SK-N-SH (cell line): ENCODE measurements around the gene KPNB1. TPM values are rescaled to one million over a fixed set of nuclear protein-coding genes. Genes with fewer than 3 reads are reported as not detected.

ENCODE experiments used
- CTCF ChIA-PET: fragments of 300-600, 350-600 bp; formaldehyde crosslinking; extraction: SDS; loops from one replicate; lab custom pipeline; 2021; lab: Yijun Ruan, JAX
- POLR2A ChIA-PET: fragments of 350-600 bp; sonication (Branson Sonifier 250); formaldehyde crosslinking; extraction: SDS; loops from one replicate; lab custom pipeline; 2020; ENCODE audit warnings: antibody characterized with exemption, inconsistent platforms; lab: Yijun Ruan, JAX
- DNase-seq: peaks from one replicate; pipeline ENCODE4 v3.0.0; 2012
- H2AFZ ChIP-seq: fragments of 200-600 bp; sonication (generic); 2 replicates; pipeline ENCODE4 v1.8.1; 2016; ENCODE audit warnings: antibody characterized with exemption, mild to moderate bottlenecking, low read depth
- H3F3A ChIP-seq: fragments of 200-600 bp; sonication (generic); replicated peaks from 2 replicates; pipeline ENCODE3; 2016; ENCODE audit warnings: antibody characterized with exemption, mild to moderate bottlenecking; ENCODE audit not compliant: insufficient read depth
- H3K27ac ChIP-seq, 2 experiments: fragments of 200-500 bp in 1 of 2; fragments of 200-600 bp in 1 of 2; sonication (Bioruptor generic) in 1 of 2; sonication (generic), shearing (Covaris generic) in 1 of 2; 2 replicates each; pipeline versions ENCODE4 v1.5.1 to v1.6.1; 2014 to 2016; ENCODE audit warnings: low read depth in 2 of 2, inconsistent platforms in 1 of 2, low read length in 1 of 2, mild to moderate bottlenecking in 1 of 2, mixed read lengths in 1 of 2
- H3K27me3 ChIP-seq: fragments of 200-600 bp; sonication (generic), shearing (Covaris generic); 2 replicates; pipeline ENCODE4 v1.6.1; 2016; ENCODE audit warnings: mixed run types; ENCODE audit not compliant: insufficient read depth
- H3K36me3 ChIP-seq, 2 experiments: fragments of 200-500 bp in 1 of 2; fragments of 200-600 bp in 1 of 2; sonication (Bioruptor generic) in 1 of 2; sonication (generic) in 1 of 2; replicated peaks in 1 of 2; 2 replicates each; pipeline versions ENCODE3 to v1.5.1; 2014 to 2016; ENCODE audit warnings: low read length in 1 of 2, mild to moderate bottlenecking in 1 of 2; ENCODE audit not compliant: insufficient read depth in 2 of 2, control insufficient read depth in 1 of 2
- H3K4me1 ChIP-seq, 2 experiments: fragments of 200-500 bp in 1 of 2; fragments of 200-600 bp in 1 of 2; sonication (Bioruptor generic) in 1 of 2; sonication (generic), shearing (Covaris generic) in 1 of 2; 2 replicates each; pipeline versions ENCODE4 v1.5.1 to v1.6.1; 2014 to 2016; ENCODE audit warnings: low read depth in 1 of 2, low read length in 1 of 2, mixed run types in 1 of 2; ENCODE audit not compliant: insufficient read depth in 2 of 2, control insufficient read depth in 1 of 2
- H3K4me2 ChIP-seq: fragments of 200-600 bp; sonication (generic), shearing (Covaris generic); 2 replicates; pipeline ENCODE4 v1.6.1; 2017; ENCODE audit warnings: mixed run types
- H3K4me3 ChIP-seq, 2 experiments: fragments of 200-500 bp in 1 of 2; fragments of 200-600 bp in 1 of 2; sonication (Bioruptor generic) in 1 of 2; sonication (generic), shearing (Covaris generic) in 1 of 2; 2 replicates each; pipeline versions ENCODE4 v1.5.1 to v1.8.1; 2014 to 2016; ENCODE audit warnings: low read depth in 2 of 2, inconsistent platforms in 1 of 2, low read length in 1 of 2, mild to moderate bottlenecking in 1 of 2, mixed read lengths in 1 of 2, moderate library complexity in 1 of 2
- H3K79me2 ChIP-seq: fragments of 200-600 bp; sonication (generic); 2 replicates; pipeline ENCODE4 v1.8.1; 2017; ENCODE audit warnings: mild to moderate bottlenecking; ENCODE audit not compliant: insufficient read depth
- H3K9ac ChIP-seq: fragments of 200-600 bp; sonication (generic); 2 replicates; pipeline ENCODE4 v1.6.1; 2017; ENCODE audit warnings: mixed run types
- H3K9me2 ChIP-seq: fragments of 200-600 bp; sonication (generic); 2 replicates; pipeline ENCODE4 v1.6.1; 2017; ENCODE audit warnings: mixed run types
- H3K9me3 ChIP-seq: fragments of 200-600 bp; sonication (generic); 2 replicates; pipeline ENCODE4 v1.6.1; 2017; ENCODE audit warnings: mixed run types, mild to moderate bottlenecking, moderate library complexity
- H4K20me1 ChIP-seq: fragments of 200-600 bp; sonication (generic); 2 replicates; pipeline ENCODE4 v1.6.1; 2017; ENCODE audit warnings: mild to moderate bottlenecking, mixed run types; ENCODE audit not compliant: insufficient read depth
- CHD2 ChIP-seq: fragments of 150-350 bp; IDR thresholded peaks from 2 replicates; pipeline ENCODE4 v1.6.1; 2018; ENCODE audit warnings: low read length; ENCODE audit not compliant: partially characterized antibody
- CTCF ChIP-seq: fragments of 200-600 bp; sonication (generic); IDR thresholded peaks from 2 replicates; pipeline ENCODE4 v1.6.1; 2017; ENCODE audit warnings: antibody characterized with exemption, mild to moderate bottlenecking, moderate library complexity
- EP300 ChIP-seq, 2 experiments: IDR thresholded peaks; 2 replicates each; pipeline versions ENCODE4 v1.4.0 to v1.6.1; 2012; ENCODE audit warnings: borderline replicate concordance in 1 of 2, low read depth in 1 of 2, low read length in 1 of 2
- EZH2phosphoT487 ChIP-seq: fragments of 200-600 bp; sonication (generic); IDR thresholded peaks from 2 replicates; pipeline ENCODE4 v1.6.1; 2017; ENCODE audit warnings: low read depth, mixed run types, mild to moderate bottlenecking, antibody characterized with exemption, moderate library complexity, borderline replicate concordance
- GABPA ChIP-seq: IDR thresholded peaks from 2 replicates; pipeline ENCODE4 v1.4.0; 2012; ENCODE audit warnings: low read depth, mild to moderate bottlenecking
- IRF3 ChIP-seq: fragments of 150-350 bp; IDR thresholded peaks from 2 replicates; pipeline ENCODE4 v1.6.1; 2016; ENCODE audit warnings: mild to moderate bottlenecking, low read depth, low read length
- MAX ChIP-seq: IDR thresholded peaks from 2 replicates; pipeline ENCODE4 v1.4.0; 2012; ENCODE audit warnings: low read depth
- MEF2A ChIP-seq: IDR thresholded peaks from 2 replicates; pipeline ENCODE4 v1.4.0; 2012; ENCODE audit warnings: low read depth, borderline replicate concordance
- MXI1 ChIP-seq: IDR thresholded peaks from 2 replicates; pipeline ENCODE4 v1.6.1; 2012; ENCODE audit warnings: mild to moderate bottlenecking, low read depth, low read length, improper control_type of control experiment
- NFIC ChIP-seq: IDR thresholded peaks from 2 replicates; pipeline ENCODE4 v1.4.0; 2012; ENCODE audit warnings: borderline replicate concordance
- NRF1 ChIP-seq: IDR thresholded peaks from 2 replicates; pipeline ENCODE4 v1.6.1; 2012; ENCODE audit warnings: low read depth, mild to moderate bottlenecking, low read length
- RAD21 ChIP-seq: IDR thresholded peaks from 2 replicates; pipeline ENCODE4 v1.6.1; 2012; ENCODE audit warnings: mild to moderate bottlenecking, low read length
- RCOR1 ChIP-seq: fragments of 150-350 bp; IDR thresholded peaks from 2 replicates; pipeline ENCODE4 v1.6.1; 2017; ENCODE audit warnings: antibody characterized with exemption, low read length
- REST ChIP-seq: IDR thresholded peaks from 2 replicates; pipeline ENCODE4 v1.6.1; 2012; ENCODE audit warnings: mild to moderate bottlenecking, low read depth, low read length, moderate library complexity
- RFX5 ChIP-seq: IDR thresholded peaks from 2 replicates; pipeline ENCODE4 v1.6.1; 2012; ENCODE audit warnings: mild to moderate bottlenecking, improper control_type of control experiment, low read length
- RXRA ChIP-seq: IDR thresholded peaks from 2 replicates; pipeline ENCODE4 v1.4.0; 2012; ENCODE audit warnings: low read depth, mild to moderate bottlenecking, borderline replicate concordance
- SIN3A ChIP-seq: IDR thresholded peaks from 2 replicates; pipeline ENCODE4 v1.6.1; 2012; ENCODE audit warnings: low read depth, mild to moderate bottlenecking, low read length, moderate library complexity, borderline replicate concordance
- TAF1 ChIP-seq: IDR thresholded peaks from 2 replicates; pipeline ENCODE4 v1.6.1; 2012; ENCODE audit warnings: low read depth, mild to moderate bottlenecking, low read length, moderate library complexity, borderline replicate concordance
- YY1 ChIP-seq: IDR thresholded peaks from 2 replicates; pipeline ENCODE4 v1.4.0; 2012; ENCODE audit warnings: low read depth, mild to moderate bottlenecking
- WGBS: methylation state at CpG from one replicate; pipeline ENCODE4 v1.1.6; 2017; ENCODE audit warnings: low lambda C conversion rate; 5-methylcytosine and 5-hydroxymethylcytosine counted together
- polyA plus RNA-seq, 3 experiments: library from polyadenylated mRNA; depleted of rRNA; stranded (reverse); fragments of >200 nt; gene quantifications; 2 replicates each; pipeline ENCODE4 v1.2.3, GENCODE V29; 2012
- TF ChIP-seq, protein P1 (sequence below): IDR thresholded peaks from 2 replicates; pipeline ENCODE4; 2012

Gene KPNB1
- polyA plus RNA-seq, 1 of the 3 experiments (the other 2 are of a cell fraction): 89.5 TPM

GRCh38 chr17:47649972-47650524 is 329 bp downstream of the KPNB1 start:
- Histone ChIP-seq H3K9me2 (no peaks in the 10 kb centered on the region), H3K9me3 (no peaks in the 10 kb centered on the region), H2AFZ (no peak overlapping the region), H3K27me3 (no peaks in the 10 kb centered on the region), H3K4me3 (peak overlapping the region; percentile 62 to 65), H3K9ac (peak overlapping the region; percentile 73; the same call in 1 of the 2 replicates), H3K79me2 (peaks cover 58% of the 10 kb centered on the region), H4K20me1 (peaks cover 38% of the 10 kb centered on the region), H3F3A (peaks cover 12% of the 10 kb centered on the region), H3K27ac (peak overlapping the region; percentile 64 to 89), H3K4me1 (peaks cover 8 to 22% of the 10 kb centered on the region in 2 experiments), H3K4me2 (peak overlapping the region; percentile 61; the same call in 1 of the 2 replicates), H3K36me3 (peaks cover 36 to 43% of the 10 kb centered on the region in 2 experiments)
- 1% methylated on average over 46 of the region's 48 CpGs for WGBS
- CTCF ChIA-PET: interaction anchor here (0.7 to 9.4 kb wide), 8 partner anchors 10 to 208 kb away, joined by 3 to 113 read pairs (median 4); no protein-coding TSS in a partner anchor
- TF ChIP-seq EZH2phosphoT487: no peak
- TF ChIP-seq TAF1: no peak; the same call in 1 of the 2 replicates
- TF ChIP-seq, protein P1, sequence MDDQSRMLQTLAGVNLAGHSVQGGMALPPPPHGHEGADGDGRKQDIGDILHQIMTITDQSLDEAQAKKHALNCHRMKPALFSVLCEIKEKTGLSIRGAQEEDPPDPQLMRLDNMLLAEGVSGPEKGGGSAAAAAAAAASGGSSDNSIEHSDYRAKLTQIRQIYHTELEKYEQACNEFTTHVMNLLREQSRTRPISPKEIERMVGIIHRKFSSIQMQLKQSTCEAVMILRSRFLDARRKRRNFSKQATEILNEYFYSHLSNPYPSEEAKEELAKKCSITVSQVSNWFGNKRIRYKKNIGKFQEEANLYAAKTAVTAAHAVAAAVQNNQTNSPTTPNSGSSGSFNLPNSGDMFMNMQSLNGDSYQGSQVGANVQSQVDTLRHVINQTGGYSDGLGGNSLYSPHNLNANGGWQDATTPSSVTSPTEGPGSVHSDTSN: no peak
- no peak for TF ChIP-seq YY1
- no peak for TF ChIP-seq GABPA
- no peak for TF ChIP-seq RFX5
- TF ChIP-seq REST: no peak
- TF ChIP-seq CTCF: no peak
- TF ChIP-seq MXI1: no peak
- no peak for TF ChIP-seq CHD2
- TF ChIP-seq IRF3: no peak
- TF ChIP-seq RAD21: no peak
- no peak; the same call in 1 of the 2 replicates for TF ChIP-seq SIN3A
- no peak for TF ChIP-seq NFIC
- no peak for TF ChIP-seq RCOR1
- TF ChIP-seq EP300 (IDR thresholded peaks at IDR 0.05; ENCODE audit: borderline replicate concordance in 1 of 2, low read depth in 1 of 2, low read length in 1 of 2): no peak
- TF ChIP-seq MEF2A: no peak
- no peak for TF ChIP-seq MAX
- TF ChIP-seq RXRA: no peak
- no peak for TF ChIP-seq NRF1
- no peak for DNase-seq
- POLR2A ChIA-PET: interaction anchor here (0.5 to 1.6 kb wide), 20 partner anchors 9 to 445 kb away, joined by 3 to 7 read pairs (median 4); partner anchors contain the start of genes EFCAB13, OSBPL7 and TBKBP1
